Activated CD8-positive, alpha-beta memory T cell treated with anti-CD3 and anti-CD28 coated beads, Interleukin-2, amount 50 U/mL, for 4 hours (primary cell): Measurements from ENCODE around the gene OTOL1.
"Not testable (repeated sequence)": the region's sequence is repeated elsewhere in the genome, so short reads cannot be mapped to it uniquely, and the experiment has no call there.

Experiments used
- DNase-seq: peaks from one replicate; pipeline ENCODE4 v3.0.0-alpha.2; 2020

OTOL1 gene

DNA sequence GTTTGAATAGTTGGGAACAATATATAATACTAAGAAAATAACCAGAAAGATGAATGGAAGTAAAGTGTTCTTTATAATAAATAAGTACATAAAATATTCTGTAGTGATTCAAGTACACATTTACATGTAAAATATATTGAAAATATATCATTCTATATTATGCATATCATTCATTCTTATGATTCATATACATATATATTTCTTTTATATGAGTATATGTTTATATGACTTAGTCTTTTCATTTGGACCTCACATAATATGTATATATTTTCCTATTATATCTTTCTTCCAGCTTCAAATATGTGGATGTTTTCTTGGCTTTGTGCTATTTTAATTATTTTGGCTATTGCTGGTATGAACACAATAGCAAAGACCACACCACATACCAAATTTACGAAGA, at the start of gene OTOL1:
Gene OTOL1, plus strand, starts transcription at position 301 of the 400 bp plus-strand sequence. Its CDS starts 0 bp downstream, at position 301.
- DNase-seq, result no peak

GRCh38 chr3:161449785-161450184, 46.8 kb upstream of the OTOL1 start:
- no peak for DNase-seq

DNA sequence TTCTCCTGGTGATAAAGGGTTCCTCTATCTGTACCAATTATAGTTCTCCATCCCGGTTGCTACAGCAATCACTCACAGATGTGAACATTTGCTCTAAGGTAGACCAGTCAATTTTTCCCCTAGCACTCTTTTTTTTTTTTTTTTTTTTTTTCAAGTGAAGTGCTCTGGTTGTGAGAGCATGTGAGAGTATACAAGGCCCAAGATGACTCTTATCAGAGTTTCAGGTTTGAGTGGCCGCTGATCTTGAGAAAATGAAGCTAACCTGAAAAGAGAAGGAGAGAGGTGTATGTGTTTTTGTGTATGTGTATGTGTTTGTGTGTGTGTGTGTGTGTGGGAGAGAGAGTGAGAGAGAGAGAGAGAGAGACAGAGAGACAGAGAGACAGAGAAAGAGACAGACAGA, 44.4 kb upstream of the OTOL1 start:
- no peak for DNase-seq

- no peak for DNase-seq
These were observed 42.0 kb upstream of the OTOL1 start for GRCh38 chr3:161454615-161455014.

- no peak for DNase-seq
These were observed 40.6 kb upstream of the OTOL1 start for GRCh38 chr3:161455962-161456361.

GRCh38 chr3:161462138-161462537, 34.5 kb upstream of the OTOL1 start:
- DNase-seq, result no peak

GRCh38 chr3:161471211-161471610, 25.4 kb upstream of the OTOL1 start:
- no peak for DNase-seq

DNA sequence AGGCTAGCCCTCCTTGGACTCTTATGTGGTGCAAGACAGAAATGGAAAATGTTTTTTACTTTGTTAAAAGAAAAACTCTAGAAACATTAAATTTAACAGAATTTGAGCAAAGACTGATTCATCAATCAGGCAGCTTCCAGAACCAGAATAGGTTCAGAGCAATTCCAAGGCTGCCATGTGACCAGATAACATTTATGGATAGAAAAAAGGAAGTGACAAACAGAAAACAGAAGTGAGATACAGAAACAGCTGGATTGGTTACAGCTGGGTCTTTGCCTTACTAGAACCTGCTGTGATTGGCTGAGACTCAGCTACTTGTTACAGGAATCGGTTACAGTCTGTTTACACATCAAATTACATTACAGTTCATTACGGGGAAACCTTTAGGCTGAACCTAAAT, 22.5 kb upstream of the OTOL1 start:
- no peak for DNase-seq

DNA sequence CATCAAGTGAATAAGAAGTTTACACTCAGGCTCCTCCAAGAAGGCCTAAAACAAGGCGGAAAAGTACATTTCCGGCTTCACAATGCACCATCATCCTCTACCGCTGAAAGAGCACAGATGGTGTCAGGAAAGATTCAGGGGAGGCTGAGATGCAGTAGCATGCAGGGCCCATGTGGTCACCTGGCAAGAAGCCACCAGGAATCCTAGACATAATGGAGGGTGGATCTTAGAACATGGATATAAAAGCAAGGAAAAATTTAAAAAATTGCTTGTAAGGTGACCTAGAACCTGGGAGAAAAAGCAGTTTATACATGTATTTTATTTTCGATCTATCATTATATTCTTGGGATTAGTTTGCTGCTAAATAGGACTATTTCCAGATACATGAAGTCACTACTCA, 21.9 kb upstream of the OTOL1 start:
- no peak for DNase-seq

DNA sequence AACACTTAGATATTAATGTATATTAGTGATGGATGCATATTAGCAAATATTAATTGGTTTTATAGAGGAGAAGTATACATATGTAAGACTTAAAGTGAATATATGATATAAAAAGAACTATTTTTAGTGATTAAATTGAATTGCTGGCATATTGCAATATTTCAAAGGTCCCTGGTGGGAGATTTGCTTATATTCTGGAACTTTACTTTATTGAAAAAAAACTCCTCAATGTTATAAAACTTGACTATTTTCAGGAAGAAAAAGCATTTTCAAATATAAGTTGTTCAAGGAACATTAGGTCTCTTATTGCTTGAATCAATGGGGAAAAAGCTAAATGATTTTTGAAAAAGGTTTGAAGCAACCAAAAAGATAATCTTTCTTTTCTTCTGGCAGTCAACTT, 21.4 kb upstream of the OTOL1 start:
- DNase-seq, result no peak

- no peak for DNase-seq
These were observed 20.7 kb upstream of the OTOL1 start for GRCh38 chr3:161475905-161476304.

- no peak for DNase-seq
These were observed 12.4 kb upstream of the OTOL1 start for GRCh38 chr3:161484226-161484625.

DNA sequence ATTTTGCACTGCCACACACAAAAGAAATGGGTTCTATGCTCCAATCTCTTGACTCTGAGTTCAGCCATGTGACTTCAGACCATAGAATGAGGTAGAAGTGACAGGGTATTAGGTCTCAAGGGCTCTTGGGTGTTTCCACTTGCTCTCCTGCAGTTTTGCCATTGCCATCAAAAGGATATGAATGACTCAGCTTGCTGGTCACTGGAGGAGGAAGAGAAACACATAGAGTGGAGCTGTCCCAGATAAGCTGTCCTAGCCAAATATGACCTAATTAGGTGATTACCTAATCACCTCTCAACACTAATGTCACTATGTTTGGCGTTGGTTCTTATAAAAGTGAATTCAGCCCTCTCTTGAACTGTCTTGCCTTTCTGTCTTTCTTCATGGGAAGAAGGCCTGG, 8.3 kb upstream of the OTOL1 start:
- DNase-seq, result not testable (repeated sequence)

DNA sequence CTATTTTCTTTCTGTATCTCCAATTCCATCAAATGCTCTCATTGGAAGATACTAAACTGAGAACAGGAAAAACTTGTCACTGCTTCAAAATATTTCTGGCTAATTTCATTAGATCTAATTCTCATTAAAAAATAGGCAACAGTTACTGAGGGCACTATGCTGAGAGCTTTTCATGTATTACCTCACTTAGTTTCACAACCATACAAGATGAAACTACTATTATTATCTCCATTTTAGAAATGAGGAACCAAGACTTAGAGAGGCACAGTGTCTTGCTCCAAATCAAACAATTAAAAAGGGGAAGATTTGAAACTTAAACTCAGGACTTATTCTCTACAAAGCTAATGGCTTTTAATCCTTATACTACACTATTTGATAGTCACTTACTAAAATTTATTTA, 7.2 kb upstream of the OTOL1 start:
- no peak for DNase-seq

DNA sequence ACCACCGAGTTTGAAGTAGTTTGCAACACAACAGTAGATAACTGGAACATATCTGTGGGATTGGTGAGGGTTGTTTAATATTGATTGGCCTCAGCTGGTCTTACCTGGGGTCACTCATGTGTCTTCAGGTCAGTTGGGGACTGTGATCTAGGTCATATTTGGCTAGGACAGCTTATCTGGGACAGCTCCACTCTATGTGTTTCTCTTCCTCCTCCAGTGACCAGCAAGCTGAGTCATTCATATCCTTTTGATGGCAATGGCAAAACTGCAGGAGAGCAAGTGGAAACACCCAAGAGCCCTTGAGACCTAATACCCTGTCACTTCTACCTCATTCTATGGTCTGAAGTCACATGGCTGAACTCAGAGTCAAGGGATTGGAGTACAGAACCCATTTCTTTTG, 5.8 kb upstream of the OTOL1 start:
- not testable (repeated sequence) for DNase-seq

DNA sequence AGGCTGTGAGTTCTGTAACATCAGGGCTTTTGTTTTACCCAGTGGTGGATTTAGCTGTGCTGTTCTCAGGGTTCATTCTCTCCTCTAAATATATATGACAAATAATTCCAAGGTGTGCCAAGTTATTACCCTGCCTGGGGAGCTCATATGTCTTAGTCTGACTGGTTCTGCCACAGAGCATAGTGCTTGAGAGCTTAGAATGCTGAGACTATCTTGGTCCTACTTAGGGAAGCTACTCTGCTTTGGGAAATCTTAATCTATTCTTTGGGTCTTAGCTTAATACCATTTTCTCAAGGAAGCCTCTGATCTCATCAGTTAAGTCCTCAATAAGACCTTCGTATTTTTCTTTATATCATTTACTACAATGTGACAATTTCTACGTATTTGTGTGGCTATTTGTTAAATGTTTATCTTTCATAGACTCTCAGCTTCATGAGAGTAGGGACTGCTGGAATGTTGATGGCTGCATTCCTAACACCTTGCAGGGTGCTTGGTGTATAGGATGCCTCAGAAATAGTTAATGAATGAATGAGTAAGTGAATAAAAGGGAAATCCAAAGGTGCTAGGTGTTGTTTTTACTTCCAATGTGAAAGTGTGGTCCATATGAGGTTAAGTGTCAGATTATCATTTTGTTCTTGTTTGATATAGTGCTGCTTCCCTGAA, 1.8 kb downstream of the OTOL1 start:
- DNase-seq, result no peak

- no peak for DNase-seq
These were observed 3.6 kb downstream of the OTOL1 start for GRCh38 chr3:161500068-161500796.

DNA sequence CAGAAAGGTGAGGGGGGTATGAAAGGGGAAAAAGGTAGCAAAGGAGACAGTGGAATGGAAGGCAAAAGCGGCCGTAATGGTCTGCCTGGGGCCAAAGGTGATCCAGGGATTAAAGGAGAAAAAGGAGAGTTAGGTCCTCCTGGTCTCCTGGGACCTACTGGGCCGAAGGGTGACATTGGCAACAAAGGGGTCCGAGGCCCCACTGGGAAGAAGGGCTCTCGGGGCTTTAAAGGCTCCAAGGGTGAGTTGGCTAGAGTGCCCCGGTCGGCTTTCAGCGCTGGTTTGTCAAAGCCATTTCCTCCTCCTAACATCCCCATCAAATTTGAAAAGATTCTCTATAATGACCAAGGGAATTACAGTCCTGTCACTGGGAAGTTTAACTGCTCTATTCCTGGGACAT, 6.7 kb downstream of the OTOL1 start:
- DNase-seq, result no peak

- no peak for DNase-seq
These were observed 12.4 kb downstream of the OTOL1 start for GRCh38 chr3:161508852-161509477.

GRCh38 chr3:161510510-161511260, 14.1 kb downstream of the OTOL1 start:
- DNase-seq, result no peak

- DNase-seq, result no peak
These were observed 27.3 kb downstream of the OTOL1 start for GRCh38 chr3:161523916-161524315.

GRCh38 chr3:161531930-161532329, 35.3 kb downstream of the OTOL1 start:
- no peak for DNase-seq

- DNase-seq, result no peak
These were observed 44.0 kb downstream of the OTOL1 start for GRCh38 chr3:161540594-161540993.

GRCh38 chr3:161545824-161546223, 49.2 kb downstream of the OTOL1 start:
- DNase-seq, result no peak
